CD4-positive, alpha-beta T cell (primary cell): ENCODE data around the gene ADARB2. TPM values are rescaled to one million over a fixed set of nuclear protein-coding genes. Genes with fewer than 3 reads are reported as not detected.
"Not testable (repeated sequence)": the region's sequence is repeated elsewhere in the genome, so short reads cannot be mapped to it uniquely, and the experiment has no call there.

Experiments
- ATAC-seq: fragments of 200-7000 bp; cut with Tn5 transposase; one replicate; pipeline ENCODE4 v1.10.0; 2022; ENCODE audit warnings: mild to moderate bottlenecking; ENCODE audit not compliant: poor library complexity
- CTCF ChIA-PET: fragments of 350-600 bp; sonication (Branson Sonifier 250); formaldehyde crosslinking; loops from one replicate; lab custom pipeline; 2021; ENCODE audit warnings: antibody characterized with exemption, inconsistent platforms; lab: Charles Lee
- POLR2A ChIA-PET: fragments of 350-600 bp; sonication (Branson Sonifier 250); formaldehyde crosslinking; loops from one replicate; lab custom pipeline; 2021; ENCODE audit warnings: antibody characterized with exemption, inconsistent platforms; lab: Charles Lee
- DNase-seq, 14 experiments: peaks; one replicate each; pipeline ENCODE4 v3.0.0-alpha.2; 2013 to 2020; ENCODE audit warnings: mixed read lengths in 2 of 14
- H3K27ac ChIP-seq, 2 donors: one replicate each; pipeline versions ENCODE4 v1.5.1 to v1.7.0; 2013; ENCODE audit warnings: low read length in 2 of 2, low read depth in 1 of 2, mild to moderate bottlenecking in 1 of 2
- H3K27me3 ChIP-seq, 2 experiments: 1 replicate in 1 of 2; 2 replicates in 1 of 2; pipeline versions ENCODE4 v1.6.1 to v1.7.0; 2013; ENCODE audit warnings: low read length in 2 of 2, control low read depth in 1 of 2, mild to moderate bottlenecking in 1 of 2, moderate library complexity in 1 of 2; ENCODE audit not compliant: insufficient read depth in 2 of 2, control insufficient read depth in 1 of 2
- H3K36me3 ChIP-seq: one replicate; pipeline ENCODE4 v1.6.1; 2013; ENCODE audit warnings: low read length, control low read depth; ENCODE audit not compliant: insufficient read depth
- H3K4me1 ChIP-seq: one replicate; pipeline ENCODE4 v1.6.1; 2013; ENCODE audit warnings: low read length, control low read depth; ENCODE audit not compliant: insufficient read depth
- H3K4me3 ChIP-seq: one replicate; pipeline ENCODE4 v1.5.1; 2013; ENCODE audit warnings: mild to moderate bottlenecking, low read length, moderate library complexity
- H3K9me3 ChIP-seq, 2 experiments: 1 replicate in 1 of 2; 2 replicates in 1 of 2; pipeline versions ENCODE4 v1.6.1 to v1.7.0; 2013; ENCODE audit warnings: low read length in 2 of 2, mild to moderate bottlenecking in 2 of 2, control low read depth in 1 of 2, moderate library complexity in 1 of 2; ENCODE audit not compliant: control insufficient read depth in 1 of 2, insufficient read depth in 1 of 2
- H3K27ac Mint-ChIP-seq: one replicate; pipeline ENCODE4 v1.8.0; 2020; ENCODE audit warnings: mixed read lengths
- H3K27me3 Mint-ChIP-seq: one replicate; pipeline ENCODE4 v1.8.0; 2021; ENCODE audit warnings: mixed read lengths
- H3K36me3 Mint-ChIP-seq: one replicate; pipeline ENCODE4 v1.8.0; 2021; ENCODE audit warnings: low read depth, mixed read lengths
- H3K4me1 Mint-ChIP-seq: one replicate; pipeline ENCODE4 v1.8.0; 2021; ENCODE audit warnings: low read depth, mixed read lengths
- H3K4me3 Mint-ChIP-seq: one replicate; pipeline ENCODE4 v1.8.0; 2020; ENCODE audit warnings: mild to moderate bottlenecking, mixed read lengths
- H3K9me3 Mint-ChIP-seq: one replicate; pipeline ENCODE4 v1.8.0; 2020; ENCODE audit warnings: mixed read lengths
- intact Hi-C, 2 experiments: fragments of 100-400 bp; cut with DNase I in 1 of 2; cut with micrococcal nuclease in 1 of 2; formaldehyde crosslinking; loops; one replicate each; pipeline versions ENCODE4 v1.15.1 to v1.9.0; 2023 to 2025; cut with DNase I, micrococcal nuclease
- total RNA-seq, 174 experiments: library from RNA in 2 of 174; stranded (reverse) in 2 of 174; gene quantifications; one replicate each; pipeline ENCODE4 v1.2.3 and lab custom pipeline; 2021 to 2026
- TF ChIP-seq, protein P1 (sequence below): fragments of 200-600 bp; IDR thresholded peaks from one replicate; pipeline ENCODE4 v1.8.0; 2022; ENCODE audit warnings: antibody characterized with exemption, mild to moderate bottlenecking

The ADARB2 gene
- total RNA-seq, 2 experiments from 2014 or later: 0.14 TPM; not detected in 1

DNA sequence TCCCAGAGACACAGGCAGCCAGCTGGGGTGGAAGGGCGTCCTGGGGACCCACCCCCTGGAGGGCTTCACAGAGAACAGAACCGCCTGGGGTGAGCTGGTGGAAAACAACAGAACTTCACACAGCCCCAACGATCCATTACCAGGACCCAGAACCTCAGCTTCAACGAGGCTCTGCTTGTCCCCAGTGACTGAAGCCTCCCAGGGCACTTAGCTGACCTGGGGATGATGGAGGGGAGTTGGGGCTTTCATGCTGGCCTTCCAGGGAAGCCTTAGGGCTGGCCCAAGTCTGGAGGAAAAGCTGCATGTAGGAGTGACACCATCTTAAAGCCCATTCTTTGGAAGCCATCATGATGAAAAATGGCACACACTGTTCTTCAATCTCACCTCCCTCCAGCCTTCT lies 381.0 kb downstream of the ADARB2 start:
- Histone ChIP-seq H3K4me3 (no peak overlapping the region), H3K36me3 (no peaks in the 10 kb centered on the region), H3K27ac (no peak overlapping the region), H3K9me3 (peaks cover 0 to 5% of the 10 kb centered on the region in 2 experiments), H3K27me3 (peaks cover 4 to 5% of the 10 kb centered on the region in 2 experiments), H3K4me1 (no peaks in the 10 kb centered on the region)
- POLR2A ChIA-PET: no interaction called here
- no peak overlapping the region for H3K4me3 Mint-ChIP-seq
- H3K36me3 Mint-ChIP-seq: no peaks in the 10 kb centered on the region
- H3K27me3 Mint-ChIP-seq: peaks cover 5% of the 10 kb centered on the region
- intact Hi-C loops: no loop called here
- no peaks in the 10 kb centered on the region for H3K9me3 Mint-ChIP-seq
- H3K4me1 Mint-ChIP-seq: peaks cover 15% of the 10 kb centered on the region
- ATAC-seq (no peak), DNase-seq (no peak)
- CTCF ChIA-PET: no interaction called here
- H3K27ac Mint-ChIP-seq: no peak overlapping the region
- TF ChIP-seq, protein P1, sequence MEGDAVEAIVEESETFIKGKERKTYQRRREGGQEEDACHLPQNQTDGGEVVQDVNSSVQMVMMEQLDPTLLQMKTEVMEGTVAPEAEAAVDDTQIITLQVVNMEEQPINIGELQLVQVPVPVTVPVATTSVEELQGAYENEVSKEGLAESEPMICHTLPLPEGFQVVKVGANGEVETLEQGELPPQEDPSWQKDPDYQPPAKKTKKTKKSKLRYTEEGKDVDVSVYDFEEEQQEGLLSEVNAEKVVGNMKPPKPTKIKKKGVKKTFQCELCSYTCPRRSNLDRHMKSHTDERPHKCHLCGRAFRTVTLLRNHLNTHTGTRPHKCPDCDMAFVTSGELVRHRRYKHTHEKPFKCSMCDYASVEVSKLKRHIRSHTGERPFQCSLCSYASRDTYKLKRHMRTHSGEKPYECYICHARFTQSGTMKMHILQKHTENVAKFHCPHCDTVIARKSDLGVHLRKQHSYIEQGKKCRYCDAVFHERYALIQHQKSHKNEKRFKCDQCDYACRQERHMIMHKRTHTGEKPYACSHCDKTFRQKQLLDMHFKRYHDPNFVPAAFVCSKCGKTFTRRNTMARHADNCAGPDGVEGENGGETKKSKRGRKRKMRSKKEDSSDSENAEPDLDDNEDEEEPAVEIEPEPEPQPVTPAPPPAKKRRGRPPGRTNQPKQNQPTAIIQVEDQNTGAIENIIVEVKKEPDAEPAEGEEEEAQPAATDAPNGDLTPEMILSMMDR: no peak

GRCh38 chr10:1354809-1355710 lies 382.3 kb downstream of the ADARB2 start:
- ChIA-PET POLR2A (no interaction called here), CTCF (no interaction called here)
- TF ChIP-seq, protein P1: no peak
- Mint-ChIP-seq H3K27ac (no peak overlapping the region), H3K4me1 (peaks cover 15% of the 10 kb centered on the region), H3K36me3 (no peaks in the 10 kb centered on the region), H3K9me3 (no peaks in the 10 kb centered on the region), H3K4me3 (no peak overlapping the region), H3K27me3 (peaks cover 7% of the 10 kb centered on the region)
- H3K36me3 ChIP-seq: no peaks in the 10 kb centered on the region
- DNase-seq: no peak
- peaks cover 0 to 2% of the 10 kb centered on the region in 2 experiments for H3K9me3 ChIP-seq
- no peak overlapping the region for H3K27ac ChIP-seq
- intact Hi-C loops: no loop called here
- H3K4me3 ChIP-seq: no peak overlapping the region
- ATAC-seq: no peak
- peaks cover 3 to 4% of the 10 kb centered on the region in 2 experiments for H3K27me3 ChIP-seq
- H3K4me1 ChIP-seq: no peaks in the 10 kb centered on the region

DNA sequence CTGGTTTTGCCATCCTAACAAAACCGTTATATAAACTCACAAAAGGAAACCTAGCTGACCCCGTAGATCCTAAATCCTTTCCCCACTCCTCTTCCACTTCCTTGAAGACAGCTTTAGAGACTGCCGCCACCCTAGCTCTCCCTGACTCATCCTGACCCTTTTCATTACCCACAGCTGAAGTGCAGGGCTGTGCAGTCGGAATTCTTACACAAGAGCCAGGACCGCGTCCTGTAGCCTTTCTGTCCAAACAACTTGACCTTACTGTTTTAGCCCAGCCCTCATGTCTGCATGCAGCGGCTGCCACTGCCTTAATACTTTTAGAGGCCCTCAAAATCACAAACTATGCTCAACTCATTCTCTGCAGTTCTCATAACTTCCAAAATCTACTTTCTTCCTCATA lies 385.0 kb downstream of the ADARB2 start:
- H3K27ac Mint-ChIP-seq, H3K9me3 Mint-ChIP-seq, H3K4me1 Mint-ChIP-seq, H3K4me1 ChIP-seq, H3K4me3 Mint-ChIP-seq, intact Hi-C loops, H3K36me3 ChIP-seq, POLR2A ChIA-PET, H3K27ac ChIP-seq, H3K4me3 ChIP-seq, H3K9me3 ChIP-seq, CTCF ChIA-PET, DNase-seq, H3K36me3 Mint-ChIP-seq, H3K27me3 ChIP-seq, ATAC-seq: not testable (repeated sequence)
- H3K27me3 Mint-ChIP-seq: peaks cover 11% of the 10 kb centered on the region

DNA sequence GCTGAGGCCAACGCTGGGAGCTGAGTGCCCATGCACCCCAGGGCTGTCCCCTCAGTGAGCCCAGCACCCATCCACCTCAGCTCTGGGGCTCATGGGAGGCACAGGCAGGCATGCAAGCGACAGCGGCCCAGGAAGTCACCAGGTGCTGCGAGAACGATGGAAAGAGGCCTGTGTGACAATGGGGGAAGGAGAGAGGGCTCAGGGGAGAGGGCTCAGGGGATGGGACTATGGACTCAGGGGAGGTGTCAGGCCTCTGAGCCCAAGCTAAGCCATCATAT lies 388.6 kb downstream of the ADARB2 start:
- Histone ChIP-seq H3K4me3 (no peak overlapping the region), H3K36me3 (no peaks in the 10 kb centered on the region), H3K27me3 (no peaks in the 10 kb centered on the region), H3K9me3 (peaks cover 0 to 4% of the 10 kb centered on the region in 2 experiments), H3K27ac (no peak overlapping the region), H3K4me1 (no peaks in the 10 kb centered on the region)
- ChIA-PET POLR2A (no interaction called here), CTCF (no interaction called here)
- Mint-ChIP-seq H3K36me3 (no peaks in the 10 kb centered on the region), H3K27ac (no peak overlapping the region), H3K4me1 (no peaks in the 10 kb centered on the region), H3K4me3 (no peak overlapping the region), H3K27me3 (peaks cover 6% of the 10 kb centered on the region), H3K9me3 (no peaks in the 10 kb centered on the region)
- TF ChIP-seq, protein P1: no peak
- intact Hi-C loops: no loop called here
- DNase-seq (no peak), ATAC-seq (no peak)
